GM19025 (cell line): ENCODE results near the gene SHLD1.
A peak's percentile ranks its signal among the peaks of the same experiment; 100 is the strongest.
"Not testable (repeated sequence)": the region's sequence is repeated elsewhere in the genome, so short reads cannot be mapped to it uniquely, and the experiment has no call there.

Experiments used
- ATAC-seq: cut with Tn5 transposase; IDR thresholded peaks from one replicate; pipeline ENCODE4 v1.9.1; 2021; ENCODE audit warnings: mild to moderate bottlenecking, low read depth, moderate library complexity; ENCODE audit not compliant: unreplicated experiment

Gene SHLD1

DNA sequence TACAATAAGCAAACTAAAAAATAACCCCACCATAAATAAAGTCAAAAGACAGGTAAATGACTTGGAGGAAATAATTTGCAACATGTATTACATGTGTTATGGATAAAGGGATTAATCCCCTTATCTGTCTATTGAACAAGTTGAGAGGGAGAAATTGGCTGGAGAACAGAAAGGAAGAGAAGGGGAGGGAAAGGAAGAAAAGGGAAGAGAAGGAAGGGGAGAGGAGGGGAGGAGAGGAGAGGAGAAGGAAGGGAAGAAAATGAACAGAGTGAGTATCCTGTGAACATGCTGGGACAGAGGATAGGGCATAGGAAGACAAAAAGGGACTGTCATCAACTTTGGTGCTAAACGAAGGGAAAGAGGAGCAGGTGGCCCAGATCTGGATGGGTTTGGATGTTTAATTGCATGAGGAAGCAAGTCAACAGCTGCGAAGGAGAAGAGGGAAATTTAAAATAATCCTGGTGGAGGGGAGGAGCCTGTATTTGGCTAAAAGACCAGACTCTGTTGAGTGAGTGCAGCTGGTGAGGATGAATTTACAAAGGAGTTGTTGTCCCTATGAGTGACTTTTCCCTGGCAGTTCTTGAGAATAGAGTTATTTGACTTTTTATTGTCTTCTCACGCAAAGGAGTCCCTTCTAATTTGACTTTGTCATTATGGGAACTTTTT, 14.2 kb upstream of the SHLD1 start:
- ATAC-seq: no peak

- no peak for ATAC-seq
Observed at GRCh38 chr20:5737619-5737953, 12.6 kb upstream of the SHLD1 start.

GRCh38 chr20:5737966-5738365, 12.2 kb upstream of the SHLD1 start:
- no peak for ATAC-seq

DNA sequence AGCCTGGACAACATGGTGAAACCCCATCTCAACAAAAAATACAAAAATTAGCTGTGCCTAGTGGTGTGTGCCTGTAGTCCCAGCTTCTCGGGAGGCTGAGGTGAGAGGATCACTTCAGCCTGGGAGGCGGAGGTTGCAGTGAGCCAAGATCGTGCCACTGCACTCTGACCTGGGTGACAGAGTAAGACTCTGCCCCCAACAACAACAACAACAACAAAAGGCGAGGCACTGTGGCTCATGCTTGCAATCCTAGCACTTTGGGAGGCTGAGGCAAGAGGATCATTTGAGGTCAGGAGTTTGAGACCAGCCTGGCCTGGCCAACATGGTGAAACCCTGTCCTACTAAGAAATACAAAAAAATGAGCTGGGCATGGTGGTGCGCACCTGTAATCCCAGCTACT, 9.6 kb upstream of the SHLD1 start:
- not testable (repeated sequence) for ATAC-seq

DNA sequence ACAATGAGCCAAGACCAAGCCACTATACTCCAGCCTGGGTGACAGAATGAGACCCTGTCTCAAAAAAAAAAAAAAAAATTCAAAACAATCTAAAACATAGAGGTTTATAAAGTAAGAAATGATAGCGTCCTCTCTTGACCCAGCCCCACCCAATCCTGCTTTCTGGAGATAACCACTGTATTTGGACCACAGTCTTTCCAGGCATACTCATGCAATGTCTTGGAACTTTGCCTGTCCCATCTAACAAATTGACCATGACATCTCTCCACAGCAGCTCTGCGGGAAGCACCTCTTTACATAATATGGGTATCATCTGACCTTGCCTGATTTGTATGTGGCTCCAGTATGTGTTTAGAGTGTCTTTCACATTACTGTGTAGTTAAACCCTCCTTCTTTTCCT, 9.1 kb upstream of the SHLD1 start:
- no peak for ATAC-seq

- no peak for ATAC-seq
Observed at GRCh38 chr20:5742041-5742440, 8.2 kb upstream of the SHLD1 start.

DNA sequence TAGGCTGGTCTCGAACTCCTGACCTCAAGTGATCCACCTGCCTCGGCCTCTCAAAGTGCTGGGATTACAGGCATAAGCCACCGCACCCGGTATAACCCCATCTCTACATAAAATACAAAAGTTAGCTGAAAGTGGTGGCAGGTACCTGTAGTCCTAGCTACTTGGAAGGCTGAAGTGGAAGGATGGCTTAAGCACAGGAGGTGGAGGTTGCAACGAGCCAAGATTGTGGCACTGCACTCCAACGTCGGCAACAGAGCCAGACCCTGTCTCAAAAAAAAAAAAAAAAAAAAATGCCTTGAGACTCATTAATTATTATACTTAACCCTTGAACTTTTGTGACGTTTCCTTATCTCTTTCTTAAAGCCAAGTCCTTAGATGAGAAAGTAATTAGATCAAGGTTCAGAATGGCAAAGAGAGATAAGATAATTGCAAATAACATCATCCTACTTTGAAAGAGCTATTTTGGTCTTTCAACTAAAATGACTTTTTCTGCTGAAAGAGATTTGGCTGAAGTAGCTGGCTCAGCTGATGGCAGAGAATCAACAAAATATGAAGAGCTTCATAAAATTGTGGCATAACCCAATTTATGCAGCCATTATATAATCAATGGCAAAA, 4.7 kb upstream of the SHLD1 start:
- ATAC-seq: no peak

GRCh38 chr20:5746064-5746463, 4.1 kb upstream of the SHLD1 start:
- no peak for ATAC-seq

DNA sequence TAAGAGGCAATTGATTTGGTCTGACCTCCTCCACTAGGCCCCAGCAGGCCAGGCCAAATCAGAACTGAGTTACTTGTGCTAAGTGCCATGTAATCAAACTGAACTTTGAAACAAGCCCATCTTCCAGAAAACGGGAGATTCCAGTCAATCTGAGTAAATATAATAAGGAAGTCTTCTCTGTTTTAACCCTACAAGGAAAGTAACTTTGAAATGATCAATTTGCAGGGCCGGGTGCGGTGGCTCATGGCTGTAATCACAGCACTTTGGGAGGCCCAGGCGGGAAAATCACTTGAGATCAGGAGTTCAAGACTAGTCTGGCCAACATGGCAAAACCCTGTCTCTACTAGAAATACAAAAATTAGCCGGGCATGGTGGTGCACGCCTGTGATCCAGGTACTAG, 2.0 kb upstream of the SHLD1 start:
- ATAC-seq: no peak

GRCh38 chr20:5749512-5749951, 669 bp upstream of the SHLD1 start:
- ATAC-seq: not testable (repeated sequence)

DNA sequence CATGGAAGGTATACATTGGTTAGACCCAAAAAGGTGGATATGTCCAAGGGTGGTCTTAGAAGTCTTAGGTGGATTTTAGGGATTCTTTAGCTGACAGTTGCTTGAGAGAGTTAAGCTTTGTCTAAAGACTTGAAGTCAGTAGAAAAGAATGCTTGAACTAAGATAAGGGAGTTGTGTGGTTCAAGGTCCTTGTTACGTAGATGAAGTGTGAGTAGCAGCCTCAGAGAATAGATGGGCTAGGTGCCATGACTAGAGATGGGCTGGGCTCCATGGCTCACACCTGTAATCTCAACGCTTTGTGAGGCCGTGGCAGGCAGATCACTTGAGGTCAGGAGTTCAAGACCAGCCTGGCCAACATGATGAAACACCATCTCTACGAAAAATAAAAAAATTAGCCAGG, 1.7 kb downstream of the SHLD1 start:
- ATAC-seq: no peak

GRCh38 chr20:5753814-5754213, 3.6 kb downstream of the SHLD1 start:
- ATAC-seq: no peak

GRCh38 chr20:5757949-5758348, 7.7 kb downstream of the SHLD1 start:
- no peak for ATAC-seq

GRCh38 chr20:5766085-5766764, 16.0 kb downstream of the SHLD1 start:
- ATAC-seq: no peak

- no peak for ATAC-seq
Observed at GRCh38 chr20:5767493-5768098, 17.4 kb downstream of the SHLD1 start.

GRCh38 chr20:5770231-5770986, 20.2 kb downstream of the SHLD1 start:
- no peak for ATAC-seq

DNA sequence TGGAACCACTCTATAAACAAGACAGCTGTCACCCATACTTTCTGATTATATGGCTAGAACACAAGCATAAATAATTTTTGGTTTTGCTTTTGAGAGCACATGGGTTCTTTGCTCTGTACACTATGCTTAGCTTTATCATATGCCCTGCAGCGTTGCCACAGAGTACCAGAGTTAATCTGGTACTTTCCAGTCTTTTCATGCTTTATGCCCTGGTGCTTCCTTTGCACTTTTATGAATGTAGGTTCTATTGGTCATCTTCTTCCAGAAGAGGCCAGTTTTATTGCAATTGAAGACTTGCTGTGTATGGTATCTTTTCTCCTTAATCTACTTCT, 20.8 kb downstream of the SHLD1 start:
- ATAC-seq: peak; percentile 62

DNA sequence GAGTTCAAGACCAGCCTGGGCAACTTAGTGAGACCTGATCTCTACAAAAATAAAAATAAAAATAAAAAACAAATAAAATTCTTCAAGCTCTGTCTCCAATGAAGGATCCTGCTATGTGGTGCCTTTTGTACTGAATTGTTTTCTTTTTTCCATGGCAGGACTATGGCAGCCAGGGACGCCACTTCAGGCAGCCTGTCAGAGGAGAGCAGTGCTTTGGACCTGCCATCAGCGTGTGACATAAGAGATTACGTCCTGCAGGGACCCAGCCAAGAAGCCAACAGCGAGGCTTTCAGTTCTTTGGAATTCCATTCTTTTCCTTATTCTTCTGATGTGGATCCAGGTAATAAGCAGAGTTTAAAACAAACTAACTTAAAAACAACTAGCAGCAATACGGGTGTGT, 22.5 kb downstream of the SHLD1 start:
- ATAC-seq: no peak

DNA sequence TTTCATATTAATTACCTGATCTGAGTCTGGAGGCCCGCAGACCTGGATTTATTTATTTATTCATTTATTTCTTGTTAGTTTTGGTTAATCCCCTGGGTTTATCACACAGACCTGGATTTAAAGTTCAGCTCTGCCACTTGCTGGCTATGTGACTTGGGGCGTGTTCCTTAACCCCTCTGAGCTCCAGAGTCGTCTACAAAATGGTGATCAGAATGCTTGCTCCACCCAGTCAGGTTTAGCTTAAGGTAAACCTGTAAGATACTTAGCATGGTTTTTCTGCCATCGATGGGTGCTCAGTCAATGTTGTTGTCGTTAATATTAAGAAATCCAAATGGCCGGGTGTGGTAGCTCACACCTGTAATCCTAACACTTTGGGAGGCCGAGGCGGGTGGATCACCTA, 23.4 kb downstream of the SHLD1 start:
- no peak for ATAC-seq

DNA sequence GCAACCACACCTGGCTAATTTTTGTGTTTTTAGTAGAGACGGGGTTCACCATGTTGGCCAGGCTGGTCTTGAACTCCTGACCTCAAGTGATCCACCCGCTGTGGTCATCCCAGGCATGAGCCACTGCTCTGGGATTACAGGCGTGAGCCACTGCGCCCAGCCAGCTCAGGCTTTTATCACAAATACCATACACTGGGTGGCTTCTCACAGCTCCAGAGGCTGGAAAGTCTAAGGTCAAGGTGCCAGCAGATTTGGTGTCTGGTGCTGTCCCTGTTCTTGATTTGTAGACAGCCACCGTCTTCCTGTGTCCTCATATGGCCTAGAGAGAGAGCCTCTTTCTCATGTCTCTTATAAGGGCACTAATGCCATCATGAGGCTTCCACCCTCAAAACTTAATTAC, 25.9 kb downstream of the SHLD1 start:
- ATAC-seq: no peak
